Measurements from ENCODE around the gene SLC47A1. TPM values are rescaled to one million over a fixed set of nuclear protein-coding genes. Genes with fewer than 3 reads are reported as not detected.
A peak's percentile ranks its signal among the peaks of the same experiment; 100 is the strongest.

SLC47A1 gene
- total and polyA plus RNA-seq, 2 of the 13 experiments (the other 11 are each of a cell fraction or from before 2014, with no cell fraction given), result 42.1 to 67.5 TPM

DNA sequence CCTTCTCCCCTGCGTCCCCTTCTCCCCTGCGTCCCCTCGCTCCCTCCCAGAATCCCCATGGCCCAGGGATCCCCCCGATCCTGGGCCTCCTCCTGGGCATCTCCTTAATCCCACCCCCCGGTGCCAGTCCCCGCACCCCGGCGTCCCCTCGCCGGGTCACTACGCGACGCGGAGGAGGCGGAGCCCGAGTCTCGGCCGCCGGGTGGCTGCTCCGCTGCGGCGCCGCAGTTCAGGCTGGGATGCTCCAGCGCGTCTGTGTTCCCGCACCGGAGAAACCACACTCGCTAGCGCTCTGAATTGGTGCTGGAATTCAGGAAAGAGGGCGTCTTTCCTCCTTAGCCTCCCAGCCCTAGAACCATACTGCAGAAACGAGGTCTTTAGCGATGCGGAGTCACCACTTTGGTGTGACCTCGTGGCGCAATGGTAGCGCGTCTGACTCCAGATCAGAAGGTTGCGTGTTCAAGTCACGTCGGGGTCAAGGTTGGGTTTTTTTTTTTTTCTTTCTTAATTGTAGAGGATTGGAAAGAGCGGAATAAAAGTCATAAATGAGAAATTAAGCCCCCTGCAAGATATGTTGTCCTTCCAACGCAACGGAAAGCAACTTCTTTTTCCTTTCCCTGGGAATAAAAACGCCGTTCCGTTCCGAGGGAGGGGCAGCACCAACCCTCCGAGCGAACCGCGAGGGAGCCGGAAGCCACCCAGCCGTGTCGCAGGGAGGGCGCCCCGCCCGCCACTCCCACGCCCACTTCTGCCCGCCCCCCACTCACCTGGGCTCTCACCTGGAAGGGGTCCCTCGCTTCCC lies 25.7 kb upstream of the SLC47A1 start (continued):
- TF ChIP-seq, protein P1, sequence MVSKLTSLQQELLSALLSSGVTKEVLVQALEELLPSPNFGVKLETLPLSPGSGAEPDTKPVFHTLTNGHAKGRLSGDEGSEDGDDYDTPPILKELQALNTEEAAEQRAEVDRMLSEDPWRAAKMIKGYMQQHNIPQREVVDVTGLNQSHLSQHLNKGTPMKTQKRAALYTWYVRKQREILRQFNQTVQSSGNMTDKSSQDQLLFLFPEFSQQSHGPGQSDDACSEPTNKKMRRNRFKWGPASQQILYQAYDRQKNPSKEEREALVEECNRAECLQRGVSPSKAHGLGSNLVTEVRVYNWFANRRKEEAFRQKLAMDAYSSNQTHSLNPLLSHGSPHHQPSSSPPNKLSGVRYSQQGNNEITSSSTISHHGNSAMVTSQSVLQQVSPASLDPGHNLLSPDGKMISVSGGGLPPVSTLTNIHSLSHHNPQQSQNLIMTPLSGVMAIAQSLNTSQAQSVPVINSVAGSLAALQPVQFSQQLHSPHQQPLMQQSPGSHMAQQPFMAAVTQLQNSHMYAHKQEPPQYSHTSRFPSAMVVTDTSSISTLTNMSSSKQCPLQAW (CRISPR knock-in tag; IDR thresholded peaks at IDR 0.05), result peak; percentile 48; the same call in 1 of the 2 replicates

DNA sequence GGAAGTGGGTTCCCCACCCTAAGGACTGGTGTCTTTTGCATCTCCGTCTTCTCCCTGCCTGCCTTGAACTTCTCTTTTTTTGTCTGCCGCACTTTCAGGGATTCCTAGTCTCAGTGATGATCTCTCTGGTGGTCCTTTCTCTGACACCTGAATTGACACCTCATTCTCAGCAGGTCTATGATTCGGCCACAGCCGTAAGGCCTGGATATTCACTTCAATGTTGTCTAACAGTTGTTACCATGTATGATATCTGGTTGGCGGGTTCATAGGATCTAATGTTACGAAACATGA lies 25.1 kb upstream of the SLC47A1 start:
- Histone ChIP-seq H2AFZ (ENCODE audit: low read length) (no peak overlapping the region), H3K9me3 (ENCODE audit: low read length) (no peaks in the 10 kb centered on the region), H3K27ac (ENCODE audit: extremely low read length, insufficient read depth, low read length) (no peak overlapping the region), H3K9ac (ENCODE audit: insufficient read depth, low read depth, low read length) (peak overlapping the region; percentile 56; the same call in 1 of the 2 replicates), H3K4me1 (ENCODE audit: insufficient read depth, low read length) (peaks cover 40% of the 10 kb centered on the region), H4K20me1 (ENCODE audit: insufficient read depth, low read length) (no peaks in the 10 kb centered on the region), H3K4me2 (ENCODE audit: low read depth, low read length) (peak overlapping the region; percentile 77), H3K36me3 (replicated peaks in 1 of 2; ENCODE audit: control insufficient read depth in 1 of 2, insufficient read depth in 2 of 2, low read length in 2 of 2) (no peaks in the 10 kb centered on the region), H3K4me3 (replicated peaks in 1 of 3; ENCODE audit: insufficient read depth in 1 of 3, low read depth in 2 of 3, low read length in 3 of 3) (peak overlapping the region; percentile 69 to 77 (median 75)), H3K79me2 (ENCODE audit: insufficient read depth, low read length) (no peaks in the 10 kb centered on the region), H3K27me3 (ENCODE audit: control insufficient read depth in 1 of 2, insufficient read depth in 2 of 2, low read length in 2 of 2) (peaks cover 0 to 7% of the 10 kb centered on the region in 2 experiments; a peak in 2 of 5 replicates)
- CTCF ChIA-PET (ENCODE audit: low intra/inter-chr PET ratio, low total read pairs), result no interaction called here
- in situ Hi-C loops (cut with HindIII; ENCODE audit: extremely low pct_ligation_motif_present, low pct_unique_long_range_greater_than_20kb) (loop anchor here (25.0 kb wide), 1 partner anchor 204 kb away; the partner anchor contains the start of gene SLC47A2), intact Hi-C loops (cut with micrococcal nuclease; ENCODE audit: unreplicated experiment) (loop anchor here (2.0 kb wide), 1 partner anchor 254 kb away; no protein-coding TSS in a partner anchor)
- no TSS peak for BruUV-seq (replicated peaks)
- ATAC-seq, result peak; percentile 7; the same call in 1 of the 3 replicates
- FAIRE-seq, result no peak
- DNase-seq (ENCODE audit: low spot score), result no peak
- POLR2A ChIA-PET, result no interaction called here
- 5% methylated on average over 6 of the region's 6 CpGs for WGBS (ENCODE audit: low lambda C conversion rate)
- no peak for TF ChIP-seq PHF21A (CRISPR knock-in tag; IDR thresholded peaks at IDR 0.05)
- TF ChIP-seq TOE1 (CRISPR knock-in tag; IDR thresholded peaks at IDR 0.05), result 0 out of 2 replicates have a peak, but pooled peaks have one; percentile 3
- 0 out of 2 replicates have a peak, but pooled peaks have one; percentile 4 for TF ChIP-seq ZNF547 (CRISPR knock-in tag; IDR thresholded peaks at IDR 0.05)
- TF ChIP-seq ZNF83 (CRISPR knock-in tag; IDR thresholded peaks at IDR 0.05; ENCODE audit: borderline replicate concordance), result no peak
- no peak for TF ChIP-seq ZNF224 (CRISPR knock-in tag; IDR thresholded peaks at IDR 0.05)
- TF ChIP-seq, protein P2, sequence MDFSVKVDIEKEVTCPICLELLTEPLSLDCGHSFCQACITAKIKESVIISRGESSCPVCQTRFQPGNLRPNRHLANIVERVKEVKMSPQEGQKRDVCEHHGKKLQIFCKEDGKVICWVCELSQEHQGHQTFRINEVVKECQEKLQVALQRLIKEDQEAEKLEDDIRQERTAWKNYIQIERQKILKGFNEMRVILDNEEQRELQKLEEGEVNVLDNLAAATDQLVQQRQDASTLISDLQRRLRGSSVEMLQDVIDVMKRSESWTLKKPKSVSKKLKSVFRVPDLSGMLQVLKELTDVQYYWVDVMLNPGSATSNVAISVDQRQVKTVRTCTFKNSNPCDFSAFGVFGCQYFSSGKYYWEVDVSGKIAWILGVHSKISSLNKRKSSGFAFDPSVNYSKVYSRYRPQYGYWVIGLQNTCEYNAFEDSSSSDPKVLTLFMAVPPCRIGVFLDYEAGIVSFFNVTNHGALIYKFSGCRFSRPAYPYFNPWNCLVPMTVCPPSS (IDR thresholded peaks at IDR 0.05), result no peak
